WTC11 (cell line): ENCODE data around the gene FASTKD2.

Source experiments
- ATF3 ChIP-seq: sonication (generic); formaldehyde crosslinking; conservative IDR thresholded peaks from 2 replicates; pipeline ENCODE4 v1.8.1; 2022; ENCODE audit warnings: mild to moderate bottlenecking, missing genetic modification reagents
- CTCF ChIP-seq: fragments of 200-600 bp; IDR thresholded peaks from 2 replicates; pipeline ENCODE4 v1.8.0; 2022; ENCODE audit warnings: antibody characterized with exemption
- ESRRA ChIP-seq: sonication (generic); formaldehyde crosslinking; IDR thresholded peaks from 2 replicates; pipeline ENCODE4 v1.8.1; 2022; ENCODE audit warnings: mild to moderate bottlenecking, missing genetic modification reagents, borderline replicate concordance
- IRF2 ChIP-seq: sonication (generic); formaldehyde crosslinking; IDR thresholded peaks from 2 replicates; pipeline ENCODE4 v1.8.0; 2022; ENCODE audit warnings: low read depth, missing genetic modification reagents, borderline replicate concordance
- USF1 ChIP-seq: sonication (generic); formaldehyde crosslinking; IDR thresholded peaks from 2 replicates; pipeline ENCODE4 v1.8.0; 2022; ENCODE audit warnings: mild to moderate bottlenecking, missing genetic modification reagents

DNA sequence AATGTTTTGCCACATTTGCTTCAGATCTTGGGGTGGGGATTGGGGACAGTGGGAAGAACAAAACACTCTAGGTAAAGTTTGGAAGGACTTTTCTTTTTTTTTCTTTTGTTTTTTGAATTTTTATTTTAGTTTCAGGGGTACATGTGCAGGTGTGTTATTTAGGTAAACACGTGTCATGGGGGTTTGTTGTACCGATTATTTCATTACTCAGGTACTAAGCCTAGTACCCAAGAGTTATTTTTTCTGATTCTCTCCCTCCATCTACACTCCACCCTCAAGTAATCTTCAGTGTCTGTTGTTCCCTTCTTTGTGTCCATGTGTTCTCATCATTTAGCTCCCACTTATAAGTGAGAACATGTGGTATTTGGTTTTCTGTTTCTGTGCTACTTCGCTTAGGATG, 73.3 kb downstream of the FASTKD2 start:
- TF ChIP-seq ESRRA (no peak), IRF2 (no peak), USF1 (CRISPR knock-in tag) (no peak), CTCF (no peak), ATF3 (CRISPR knock-in tag) (no peak)
